KMS-11 (cell line): Measurements from ENCODE around the gene ADGRG6.

Source experiments
- H2AFZ ChIP-seq: fragments of 200-600 bp; sonication (generic); 2 replicates; pipeline ENCODE4 v1.6.1; 2016; ENCODE audit warnings: antibody characterized with exemption, mixed run types, low read depth
- H3K27ac ChIP-seq: fragments of 200-600 bp; sonication (generic); 2 replicates; pipeline ENCODE4 v1.6.1; 2016; ENCODE audit warnings: mild to moderate bottlenecking, mixed run types
- H3K27me3 ChIP-seq: fragments of 200-600 bp; sonication (generic); 2 replicates; pipeline ENCODE4 v1.6.1; 2017; ENCODE audit warnings: mild to moderate bottlenecking, low read depth, mixed run types, moderate library complexity; ENCODE audit not compliant: insufficient read depth
- H3K36me3 ChIP-seq: fragments of 200-600 bp; sonication (generic); 2 replicates; pipeline ENCODE4 v1.6.1; 2017; ENCODE audit warnings: mild to moderate bottlenecking, mixed run types; ENCODE audit not compliant: insufficient read depth
- H3K4me1 ChIP-seq: fragments of 200-600 bp; sonication (generic); 2 replicates; pipeline ENCODE4 v1.6.1; 2016; ENCODE audit warnings: mild to moderate bottlenecking, low read depth, mixed run types; ENCODE audit not compliant: poor library complexity, severe bottlenecking
- H3K4me2 ChIP-seq: fragments of 200-600 bp; sonication (generic); 2 replicates; pipeline ENCODE4 v1.7.0; 2016; ENCODE audit warnings: mild to moderate bottlenecking, mixed run types
- H3K4me3 ChIP-seq: fragments of 200-600 bp; sonication (generic); IDR thresholded peaks from 2 replicates; pipeline ENCODE4 v1.6.1; 2017; ENCODE audit warnings: low read depth, low read length, mixed read lengths; ENCODE audit not compliant: insufficient read depth
- H3K79me2 ChIP-seq: fragments of 200-600 bp; sonication (generic); 2 replicates; pipeline ENCODE4 v1.6.1; 2016; ENCODE audit warnings: low read depth, mixed run types; ENCODE audit not compliant: insufficient read depth
- H3K9ac ChIP-seq: fragments of 200-600 bp; sonication (generic); 2 replicates; pipeline ENCODE4 v1.6.1; 2016; ENCODE audit warnings: mild to moderate bottlenecking, mixed run types
- H4K20me1 ChIP-seq: fragments of 200-600 bp; sonication (generic); 2 replicates; pipeline ENCODE4 v1.6.1; 2016; ENCODE audit warnings: mild to moderate bottlenecking, mixed run types; ENCODE audit not compliant: insufficient read depth
- TF ChIP-seq, protein P1 (sequence below): fragments of 200-600 bp; sonication (generic); conservative IDR thresholded peaks from 2 replicates; pipeline ENCODE4 v1.6.1; 2017; ENCODE audit warnings: low read depth, mild to moderate bottlenecking, antibody characterized with exemption, low read length, moderate library complexity, mixed read lengths

The ADGRG6 gene

DNA sequence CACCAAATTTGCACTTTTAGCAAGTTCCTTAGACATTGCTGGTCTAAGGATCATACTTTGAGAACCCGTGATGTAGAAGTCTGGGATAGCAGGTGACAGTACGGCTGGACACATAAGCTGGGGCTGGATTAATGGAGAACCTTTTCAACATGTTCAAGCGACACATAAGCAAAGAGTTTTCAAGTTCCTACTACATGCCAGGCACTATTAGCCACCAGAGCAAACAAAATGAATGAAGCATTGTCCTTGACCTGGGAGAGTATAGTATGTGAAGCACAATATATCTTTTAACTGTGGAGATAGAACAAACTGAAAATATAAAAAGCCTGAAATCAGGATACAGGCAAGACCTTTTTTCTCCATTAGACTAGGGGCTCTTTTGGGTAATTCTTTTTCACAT lies 102.9 kb downstream of the ADGRG6 start:
- Histone ChIP-seq H3K9ac (no peak overlapping the region), H3K79me2 (no peaks in the 10 kb centered on the region), H3K27me3 (no peaks in the 10 kb centered on the region), H3K27ac (no peak overlapping the region), H3K4me2 (no peak overlapping the region), H2AFZ (no peak overlapping the region), H3K4me3 (no peak overlapping the region), H3K4me1 (no peaks in the 10 kb centered on the region), H4K20me1 (no peaks in the 10 kb centered on the region), H3K36me3 (no peaks in the 10 kb centered on the region)
- TF ChIP-seq, protein P1, sequence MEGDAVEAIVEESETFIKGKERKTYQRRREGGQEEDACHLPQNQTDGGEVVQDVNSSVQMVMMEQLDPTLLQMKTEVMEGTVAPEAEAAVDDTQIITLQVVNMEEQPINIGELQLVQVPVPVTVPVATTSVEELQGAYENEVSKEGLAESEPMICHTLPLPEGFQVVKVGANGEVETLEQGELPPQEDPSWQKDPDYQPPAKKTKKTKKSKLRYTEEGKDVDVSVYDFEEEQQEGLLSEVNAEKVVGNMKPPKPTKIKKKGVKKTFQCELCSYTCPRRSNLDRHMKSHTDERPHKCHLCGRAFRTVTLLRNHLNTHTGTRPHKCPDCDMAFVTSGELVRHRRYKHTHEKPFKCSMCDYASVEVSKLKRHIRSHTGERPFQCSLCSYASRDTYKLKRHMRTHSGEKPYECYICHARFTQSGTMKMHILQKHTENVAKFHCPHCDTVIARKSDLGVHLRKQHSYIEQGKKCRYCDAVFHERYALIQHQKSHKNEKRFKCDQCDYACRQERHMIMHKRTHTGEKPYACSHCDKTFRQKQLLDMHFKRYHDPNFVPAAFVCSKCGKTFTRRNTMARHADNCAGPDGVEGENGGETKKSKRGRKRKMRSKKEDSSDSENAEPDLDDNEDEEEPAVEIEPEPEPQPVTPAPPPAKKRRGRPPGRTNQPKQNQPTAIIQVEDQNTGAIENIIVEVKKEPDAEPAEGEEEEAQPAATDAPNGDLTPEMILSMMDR, result no peak

DNA sequence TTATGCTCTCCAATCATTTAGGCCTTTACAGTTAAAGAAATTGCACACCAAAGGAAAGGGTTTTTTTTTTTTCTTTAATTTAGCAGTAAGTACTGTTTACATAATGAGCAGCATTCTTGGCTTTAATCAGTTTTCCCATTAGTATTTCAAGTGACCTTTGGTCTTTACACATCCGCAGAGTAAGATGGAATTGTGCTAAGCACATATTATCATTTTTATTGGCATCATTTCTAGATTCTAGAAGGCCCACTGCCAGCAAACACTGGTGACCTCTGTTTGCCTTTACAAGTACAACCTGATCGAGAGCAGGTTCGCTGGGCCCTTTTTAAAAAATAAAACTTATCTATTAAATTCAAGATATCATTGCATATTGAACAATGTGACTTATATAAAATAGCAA lies 104.3 kb downstream of the ADGRG6 start:
- Histone ChIP-seq H3K9ac (no peak overlapping the region), H2AFZ (no peak overlapping the region), H4K20me1 (no peaks in the 10 kb centered on the region), H3K4me1 (no peaks in the 10 kb centered on the region), H3K27me3 (no peaks in the 10 kb centered on the region), H3K79me2 (no peaks in the 10 kb centered on the region), H3K27ac (no peak overlapping the region), H3K4me3 (no peak overlapping the region), H3K36me3 (no peaks in the 10 kb centered on the region), H3K4me2 (no peak overlapping the region)
- TF ChIP-seq, protein P1, result no peak

DNA sequence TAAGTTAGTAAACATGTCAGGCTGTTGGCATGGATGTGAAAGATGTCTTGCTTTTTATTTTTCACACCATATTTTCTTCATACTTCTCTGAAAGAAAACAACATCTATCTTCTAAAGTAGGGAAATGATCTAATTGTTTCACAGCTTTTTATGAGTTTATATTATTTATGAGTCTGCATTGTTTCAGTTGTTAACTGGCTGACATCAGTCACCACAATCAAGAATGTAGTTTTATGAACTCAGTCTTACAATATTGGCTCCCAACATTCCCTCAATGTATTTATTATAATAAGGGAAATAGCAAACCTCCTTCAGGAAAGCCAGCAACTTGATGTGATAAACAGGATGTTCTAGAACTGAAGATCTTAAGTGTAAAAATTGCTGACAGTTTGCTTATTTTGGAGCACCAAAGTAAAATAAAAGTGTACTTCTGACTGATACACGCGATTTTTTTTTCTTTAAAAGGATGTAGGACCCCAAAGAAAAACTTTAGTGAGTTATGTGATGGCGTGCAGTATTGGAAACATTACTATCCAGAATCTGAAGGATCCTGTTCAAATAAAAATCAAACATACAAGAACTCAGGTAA lies 106.0 kb downstream of the ADGRG6 start:
- H3K9ac ChIP-seq, result no peak overlapping the region
- no peak overlapping the region for H3K4me2 ChIP-seq
- H3K27me3 ChIP-seq, result no peaks in the 10 kb centered on the region
- no peaks in the 10 kb centered on the region for H3K36me3 ChIP-seq
- TF ChIP-seq, protein P1, result no peak
- H4K20me1 ChIP-seq, result no peaks in the 10 kb centered on the region
- H3K4me1 ChIP-seq, result no peaks in the 10 kb centered on the region
- no peak overlapping the region for H2AFZ ChIP-seq
- H3K79me2 ChIP-seq, result no peaks in the 10 kb centered on the region
- no peak overlapping the region for H3K27ac ChIP-seq
- H3K4me3 ChIP-seq, result no peak overlapping the region

DNA sequence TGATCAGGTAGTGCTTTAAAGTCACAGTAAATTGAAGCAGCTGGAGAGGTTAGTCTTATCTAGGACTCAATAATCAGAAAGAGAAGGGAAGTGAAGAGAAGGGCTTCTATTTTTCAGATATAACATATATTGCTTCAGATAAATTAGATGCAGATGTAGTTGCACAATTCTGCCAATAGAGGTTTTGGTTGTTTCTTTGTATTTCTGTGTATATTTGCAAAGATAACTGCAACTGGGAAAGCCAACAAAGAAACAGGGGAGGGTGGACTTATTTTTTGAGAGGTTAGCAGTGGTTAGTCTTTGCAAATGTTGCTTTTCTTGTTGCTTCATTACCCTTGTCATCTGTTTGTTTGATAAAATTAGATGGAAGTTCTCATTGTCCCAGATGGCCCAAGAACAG lies 106.6 kb downstream of the ADGRG6 start:
- Histone ChIP-seq H3K27ac (no peak overlapping the region), H4K20me1 (no peaks in the 10 kb centered on the region), H3K4me1 (no peaks in the 10 kb centered on the region), H3K9ac (no peak overlapping the region), H3K4me2 (no peak overlapping the region), H3K4me3 (no peak overlapping the region), H3K79me2 (no peaks in the 10 kb centered on the region), H3K27me3 (no peaks in the 10 kb centered on the region), H2AFZ (no peak overlapping the region), H3K36me3 (no peaks in the 10 kb centered on the region)
- TF ChIP-seq, protein P1, result 0 out of 2 replicates have a peak, but pooled peaks have one; percentile 20
